NT2/D1 (cell line): ENCODE measurements around the gene ACP6.

Source experiments
- DNase-seq: peaks from one replicate; pipeline ENCODE4 v3.0.0-alpha.2; 2011; ENCODE audit warnings: low read depth, low spot score
- H3K27me3 ChIP-seq: 2 replicates; pipeline ENCODE4 v1.6.0; 2011; ENCODE audit warnings: mild to moderate bottlenecking; ENCODE audit not compliant: insufficient read length, insufficient read depth
- H3K36me3 ChIP-seq: 2 replicates; pipeline ENCODE4 v1.6.1; 2011; ENCODE audit warnings: mild to moderate bottlenecking, low read length, mixed read lengths; ENCODE audit not compliant: insufficient read depth, insufficient read length
- H3K4me1 ChIP-seq: 2 replicates; pipeline ENCODE4 v1.5.1; 2011; ENCODE audit not compliant: insufficient read depth, insufficient read length
- H3K4me3 ChIP-seq: 2 replicates; pipeline ENCODE4 v1.5.1; 2011; ENCODE audit warnings: low read depth; ENCODE audit not compliant: insufficient read length
- H3K9ac ChIP-seq: 2 replicates; pipeline ENCODE4 v1.6.0; 2011; ENCODE audit warnings: low read depth; ENCODE audit not compliant: insufficient read length
- H3K9me3 ChIP-seq: 2 replicates; pipeline ENCODE4 v1.5.1; 2011; ENCODE audit warnings: mild to moderate bottlenecking, low read length; ENCODE audit not compliant: insufficient read depth
- SUZ12 ChIP-seq: IDR thresholded peaks from 2 replicates; pipeline ENCODE4 v1.6.1; 2011; ENCODE audit not compliant: insufficient read length, insufficient read depth; ENCODE audit errors: extremely low read depth
- YY1 ChIP-seq: IDR thresholded peaks from 2 replicates; pipeline ENCODE4 v1.6.1; 2011; ENCODE audit not compliant: insufficient read length, insufficient read depth
- ZNF274 ChIP-seq: IDR thresholded peaks from 2 replicates; pipeline ENCODE4 v1.6.1; 2011; ENCODE audit warnings: mild to moderate bottlenecking, low read depth, low read length

ACP6 gene

DNA sequence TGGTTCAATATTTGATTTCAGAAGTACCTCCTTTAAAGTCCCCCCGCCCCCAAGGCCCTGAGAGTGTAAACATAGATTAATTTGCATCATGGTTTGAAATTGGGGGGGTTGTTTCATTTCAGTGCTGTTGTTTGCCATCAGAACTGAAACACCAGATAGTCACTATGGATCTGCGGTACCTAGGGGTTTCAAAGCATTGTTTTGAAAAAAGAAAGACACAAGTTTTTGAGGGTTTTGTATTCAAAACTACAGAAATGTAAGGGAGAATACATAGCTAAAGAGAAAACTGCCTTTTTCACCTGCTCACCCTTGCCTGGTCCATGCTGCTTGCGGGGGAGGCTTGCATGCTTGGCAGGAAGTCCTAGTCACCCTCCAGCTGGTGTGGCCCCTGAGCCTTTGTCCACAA, 59.3 kb downstream of the ACP6 start:
- Histone ChIP-seq H3K36me3 (peaks cover 98% of the 10 kb centered on the region), H3K9ac (no peak overlapping the region), H3K4me1 (peaks cover 6% of the 10 kb centered on the region), H3K27me3 (no peaks in the 10 kb centered on the region), H3K9me3 (no peaks in the 10 kb centered on the region), H3K4me3 (no peak overlapping the region)
- TF ChIP-seq ZNF274 (no peak), YY1 (no peak), SUZ12 (no peak)
- no peak for DNase-seq

DNA sequence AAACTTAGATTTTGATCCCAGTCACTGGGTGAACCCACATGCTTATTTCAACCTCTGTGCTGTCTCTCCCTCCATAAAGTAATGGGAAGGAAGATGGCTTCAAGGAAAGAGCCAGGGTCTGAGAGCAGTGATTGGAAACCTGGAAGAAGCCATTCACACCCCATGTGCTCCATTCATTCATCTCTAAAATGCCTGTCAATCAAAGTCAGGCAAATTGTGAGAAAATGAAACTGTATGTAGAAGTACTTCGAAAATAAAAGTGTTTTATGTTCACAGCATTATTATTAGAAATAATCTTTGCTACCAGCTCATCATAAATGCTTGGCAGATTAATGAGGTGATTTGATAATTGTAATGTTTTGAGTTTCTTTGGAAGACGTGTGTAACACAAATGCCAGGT, 61.0 kb downstream of the ACP6 start:
- Histone ChIP-seq H3K27me3 (no peaks in the 10 kb centered on the region), H3K9ac (no peak overlapping the region), H3K36me3 (peaks cover 98% of the 10 kb centered on the region), H3K4me3 (no peak overlapping the region), H3K4me1 (peaks cover 6% of the 10 kb centered on the region), H3K9me3 (no peaks in the 10 kb centered on the region)
- no peak for DNase-seq
- TF ChIP-seq SUZ12 (no peak), YY1 (no peak), ZNF274 (no peak)

DNA sequence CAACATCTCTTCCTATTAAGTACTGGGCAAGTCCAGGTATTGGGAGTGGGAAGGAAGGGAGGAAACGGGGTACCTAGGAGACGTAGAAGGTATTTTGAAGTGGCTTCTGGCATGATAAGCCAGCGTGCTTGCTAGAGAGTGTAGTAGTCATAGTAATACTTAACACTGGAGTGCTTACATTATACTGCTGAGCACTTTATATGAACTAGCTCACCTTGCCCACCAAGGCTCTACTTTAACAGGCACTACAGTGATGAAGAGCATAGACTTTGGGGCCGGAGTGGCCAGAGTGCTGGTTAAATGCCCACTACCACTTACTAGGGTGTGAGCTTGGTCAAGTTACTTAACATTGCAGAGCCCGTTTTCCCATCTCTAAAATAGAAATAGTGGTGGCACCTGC, 61.7 kb downstream of the ACP6 start:
- no peak for DNase-seq

DNA sequence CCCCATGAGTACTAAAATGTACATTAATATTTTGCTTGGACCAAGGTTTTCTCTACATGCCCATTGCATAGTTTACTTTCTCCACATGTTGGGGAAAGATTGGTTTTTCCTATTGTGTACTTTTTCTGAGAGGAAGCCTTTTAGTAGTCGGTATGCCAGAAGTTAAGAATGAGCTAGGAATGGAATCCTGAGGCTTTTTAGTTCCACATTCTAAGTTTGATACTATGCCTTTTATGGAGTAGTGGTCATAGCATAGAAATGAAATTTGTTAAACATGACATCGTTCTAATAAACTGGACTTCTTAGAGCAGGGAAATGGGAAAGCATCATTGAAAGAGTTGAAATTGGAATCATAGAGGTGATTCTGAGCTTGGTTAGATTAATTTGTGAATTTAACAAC, 64.7 kb downstream of the ACP6 start:
- TF ChIP-seq YY1 (no peak), ZNF274 (no peak), SUZ12 (no peak)
- Histone ChIP-seq H3K4me1 (no peaks in the 10 kb centered on the region), H3K9ac (no peak overlapping the region), H3K4me3 (no peak overlapping the region), H3K27me3 (no peaks in the 10 kb centered on the region), H3K9me3 (no peaks in the 10 kb centered on the region), H3K36me3 (peaks cover 67% of the 10 kb centered on the region)
- DNase-seq: no peak

More for the DNA sequence above, 61.7 kb downstream of the ACP6 start:
- Histone ChIP-seq H3K9ac (no peak overlapping the region), H3K4me3 (no peak overlapping the region), H3K4me1 (peaks cover 6% of the 10 kb centered on the region), H3K27me3 (no peaks in the 10 kb centered on the region), H3K9me3 (no peaks in the 10 kb centered on the region), H3K36me3 (peaks cover 96% of the 10 kb centered on the region)
- TF ChIP-seq SUZ12: no peak
- TF ChIP-seq ZNF274: no peak
- no peak for TF ChIP-seq YY1

DNA sequence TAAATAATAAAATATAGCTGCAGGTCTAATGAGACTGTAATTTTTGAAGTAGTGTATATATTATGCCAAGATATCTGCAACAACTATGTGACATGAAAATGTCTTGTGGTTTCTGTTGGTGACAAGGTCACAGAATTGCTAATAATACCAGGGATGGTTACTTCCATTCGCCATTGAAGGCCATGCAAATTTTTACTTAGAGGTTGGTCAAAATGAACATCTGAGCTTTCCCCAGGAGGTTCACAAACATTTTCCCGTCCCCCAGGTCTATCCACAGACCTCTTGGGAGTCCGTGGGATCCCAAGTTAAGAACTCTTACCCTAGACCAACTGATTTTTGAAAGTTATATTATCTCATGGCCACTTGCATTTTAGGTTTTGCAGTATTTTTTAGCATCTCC, 66.3 kb downstream of the ACP6 start:
- Histone ChIP-seq H3K27me3 (no peaks in the 10 kb centered on the region), H3K9me3 (no peaks in the 10 kb centered on the region), H3K4me1 (no peaks in the 10 kb centered on the region)

DNA sequence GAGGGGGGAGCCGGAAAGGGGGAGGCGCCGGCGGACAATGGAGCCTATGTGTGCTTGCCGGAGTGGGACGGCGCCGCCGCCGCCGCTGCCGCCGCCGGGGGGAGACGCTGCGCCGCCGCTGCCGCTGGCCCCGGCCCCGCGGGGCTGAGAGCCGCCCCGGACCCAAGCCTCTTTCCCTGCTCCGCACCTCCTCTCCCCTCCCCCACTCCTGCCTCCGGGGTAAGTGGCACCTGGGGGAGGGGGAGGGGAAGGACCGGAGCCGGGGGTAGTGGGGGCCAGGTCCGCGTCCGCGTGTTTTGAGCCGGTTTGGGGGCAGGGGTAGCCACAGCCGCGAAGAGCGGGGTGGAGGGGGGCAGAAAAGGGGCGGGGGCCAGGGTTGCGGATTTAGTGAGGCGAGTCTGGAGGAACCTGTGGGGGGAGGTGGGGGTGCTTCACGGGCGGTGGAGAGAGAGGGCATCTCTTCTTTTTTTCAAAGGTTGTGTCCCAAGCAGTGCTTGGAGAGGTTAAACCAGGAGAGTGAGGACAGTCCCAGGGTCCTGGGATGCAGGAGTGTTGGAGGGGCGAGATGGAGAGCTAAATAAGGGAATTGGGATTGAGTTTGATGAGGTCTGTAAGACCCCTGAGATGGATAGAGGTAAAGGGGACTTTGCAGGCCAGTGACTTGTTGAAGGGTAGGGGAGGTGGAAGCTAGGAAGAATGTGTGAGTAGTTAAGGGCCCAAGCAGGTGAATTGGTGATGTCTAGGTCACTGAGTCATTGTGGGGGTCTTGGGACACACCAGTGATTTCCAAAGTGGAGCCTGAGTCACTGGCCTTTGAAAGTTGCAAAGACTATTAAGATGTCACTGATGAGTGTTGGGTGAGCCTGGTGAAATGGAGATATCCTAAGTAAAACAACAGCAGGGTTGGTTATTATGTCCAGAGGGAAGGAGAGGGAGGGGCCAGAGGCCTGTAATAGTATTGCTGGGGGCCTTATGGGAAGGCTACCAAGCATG, 69.9 kb downstream of the ACP6 start:
- DNase-seq: no peak
- TF ChIP-seq SUZ12 (no peak), ZNF274 (no peak), YY1 (no peak)

More for the DNA sequence above, 66.3 kb downstream of the ACP6 start:
- Histone ChIP-seq H3K36me3 (peaks cover 51% of the 10 kb centered on the region), H3K4me3 (no peak overlapping the region), H3K9ac (no peak overlapping the region)
- TF ChIP-seq YY1: no peak
- TF ChIP-seq SUZ12: no peak
- DNase-seq: no peak

DNA sequence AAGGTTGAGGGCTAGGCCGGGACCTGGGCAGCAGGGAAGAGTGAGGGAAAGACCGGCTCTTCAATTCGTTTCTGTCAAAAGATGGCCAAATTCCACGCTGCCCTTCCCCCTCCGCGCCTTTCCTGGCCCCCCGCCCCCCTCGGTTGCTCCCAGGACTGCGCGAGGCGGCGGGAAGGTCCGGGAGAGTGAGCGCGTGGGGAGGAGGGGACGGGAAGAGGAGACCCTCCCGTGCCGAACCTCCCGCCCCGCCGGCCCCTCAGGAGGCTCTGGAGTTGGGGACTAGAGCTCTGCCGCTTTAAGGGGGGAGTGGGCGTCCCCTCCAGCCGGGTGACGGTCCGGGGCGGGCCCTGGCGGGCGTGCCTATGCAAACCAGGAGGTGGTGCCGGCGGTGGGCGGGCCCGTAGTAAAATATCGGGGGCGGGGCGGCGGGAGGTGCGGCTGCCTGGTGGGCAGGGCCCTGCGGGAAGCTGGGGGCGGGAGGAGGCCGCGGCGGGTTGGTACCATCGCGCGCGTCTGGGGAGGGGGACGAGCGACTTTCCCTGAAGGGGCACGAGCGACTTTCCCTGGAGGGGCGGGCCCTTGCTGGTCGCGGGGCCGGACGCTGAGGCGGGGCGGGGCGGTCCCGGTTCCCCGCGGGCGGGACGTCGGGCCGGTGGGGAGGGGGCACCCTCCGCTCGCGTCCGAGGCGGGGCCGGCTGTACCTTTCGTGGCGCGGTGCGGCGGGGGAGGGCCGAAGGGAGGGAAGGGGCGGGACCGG, 70.8 kb downstream of the ACP6 start:
- no peak for TF ChIP-seq YY1
- no peak for TF ChIP-seq ZNF274
- no peak for TF ChIP-seq SUZ12
- Histone ChIP-seq H3K9ac (peak overlapping the region; percentile 99), H3K27me3 (no peaks in the 10 kb centered on the region)

More for the DNA sequence above, 69.9 kb downstream of the ACP6 start:
- peaks cover 19% of the 10 kb centered on the region for H3K36me3 ChIP-seq
- no peaks in the 10 kb centered on the region for H3K9me3 ChIP-seq
- no peaks in the 10 kb centered on the region for H3K27me3 ChIP-seq
- H3K4me1 ChIP-seq: peaks cover 4% of the 10 kb centered on the region
- peak overlapping the region; percentile 79 for H3K9ac ChIP-seq
- peak overlapping the region; percentile 85 for H3K4me3 ChIP-seq

More for the DNA sequence above, 70.8 kb downstream of the ACP6 start:
- DNase-seq: peak; percentile 98
- Histone ChIP-seq H3K4me3 (peak overlapping the region; percentile 82), H3K4me1 (peaks cover 4% of the 10 kb centered on the region), H3K9me3 (no peaks in the 10 kb centered on the region), H3K36me3 (peaks cover 10% of the 10 kb centered on the region)
